GM12878 (cell line): ENCODE results near the gene SLC39A11. TPM values are rescaled to one million over a fixed set of nuclear protein-coding genes. Genes with fewer than 3 reads are reported as not detected.

Source experiments
- ATAC-seq: fragments of 200-7000 bp; cut with Tn5 transposase; 3 replicates; pipeline ENCODE4 v1.9.1; 2020; ENCODE audit warnings: mild to moderate bottlenecking, moderate library complexity
- BruUV-seq: library from RNA; stranded (reverse); fragments of 400-500 nt; replicated peaks from 2 replicates; lab custom pipeline; 2021; lab: Mats Ljungman, UMichigan
- CTCF ChIA-PET: fragments of 300-600 bp; sonication (Branson Sonifier 250); formaldehyde crosslinking; extraction: SDS; loops from one replicate; lab custom pipeline; 2021; ENCODE audit warnings: inconsistent platforms; lab: Yijun Ruan, JAX
- POLR2A ChIA-PET: fragments of 350-600 bp; formaldehyde crosslinking; extraction: SDS; loops from one replicate; lab custom pipeline; 2021; ENCODE audit warnings: inconsistent platforms; lab: Charles Lee
- RAD21 ChIA-PET: fragments of 300-600 bp; sonication (Branson Sonifier 250); formaldehyde crosslinking; loops from one replicate; lab custom pipeline; 2023; ENCODE audit warnings: antibody characterized with exemption; ENCODE audit not compliant: unreplicated experiment; lab: Charles Lee
- SMC1A ChIA-PET: fragments of 300-600 bp; sonication (Branson Sonifier 250); formaldehyde crosslinking; loops from one replicate; lab custom pipeline; 2023; ENCODE audit not compliant: unreplicated experiment, uncharacterized antibody; lab: Charles Lee
- DNase-seq: peaks from one replicate; pipeline ENCODE4 v3.0.0-alpha.2; 2011; ENCODE audit warnings: low read depth, low spot score
- FAIRE-seq: peaks from 3 replicates; lab custom pipeline; 2011; peaks lifted over from hg19 to GRCh38; lab: Jason Lieb, UNC
- H2AFZ ChIP-seq: 2 replicates; pipeline ENCODE4 v1.6.0; 2011; ENCODE audit warnings: low read depth, low read length, control low read depth; ENCODE audit not compliant: control insufficient read depth
- H3K27ac ChIP-seq: 2 replicates; pipeline ENCODE4 v1.5.1; 2011; ENCODE audit warnings: control low read depth; ENCODE audit not compliant: control insufficient read depth, insufficient read depth
- H3K27me3 ChIP-seq, 2 experiments: replicated peaks in 1 of 2; 2 replicates each; pipeline versions ENCODE4 v1.6.0 to v1.6.1; 2011; ENCODE audit warnings: low read length in 1 of 2; ENCODE audit not compliant: control insufficient read depth in 2 of 2, insufficient read depth in 2 of 2
- H3K36me3 ChIP-seq, 2 experiments: 2 replicates each; pipeline ENCODE4 v1.5.1; 2011; ENCODE audit warnings: low read length in 1 of 2; ENCODE audit not compliant: control insufficient read depth in 2 of 2, insufficient read depth in 2 of 2
- H3K4me1 ChIP-seq: 2 replicates; pipeline ENCODE4 v1.6.1; 2011; ENCODE audit warnings: mild to moderate bottlenecking, low read length, moderate library complexity, mixed read lengths; ENCODE audit not compliant: control insufficient read depth, insufficient read depth
- H3K4me2 ChIP-seq: 2 replicates; pipeline ENCODE4 v1.6.0; 2011; ENCODE audit warnings: control low read depth; ENCODE audit not compliant: control insufficient read depth, insufficient read depth
- H3K4me3 ChIP-seq: fragments of 200-600 bp; sonication (generic); 2 replicates; pipeline ENCODE4 v1.5.1; 2016
- H3K79me2 ChIP-seq: 2 replicates; pipeline ENCODE4 v1.6.0; 2011; ENCODE audit warnings: low read length; ENCODE audit not compliant: control insufficient read depth, insufficient read depth
- H3K9ac ChIP-seq: 2 replicates; pipeline ENCODE4 v1.8.0; 2011; ENCODE audit warnings: low read length, control low read depth, mixed read lengths; ENCODE audit not compliant: control insufficient read depth, insufficient read depth
- H3K9me3 ChIP-seq: replicated peaks from 3 replicates; pipeline ENCODE4 v1.5.1; 2011; ENCODE audit warnings: mild to moderate bottlenecking, low read length; ENCODE audit not compliant: control insufficient read depth, insufficient read depth
- H4K20me1 ChIP-seq: 2 replicates; pipeline ENCODE4 v1.6.0; 2011; ENCODE audit not compliant: control insufficient read depth, insufficient read depth
- NR2C1 ChIP-seq: fragments of 450-650 bp; IDR thresholded peaks from 2 replicates; pipeline ENCODE4 v1.6.1; 2017; ENCODE audit warnings: antibody characterized with exemption, mild to moderate bottlenecking, moderate library complexity
- SIN3A ChIP-seq: IDR thresholded peaks from 2 replicates; pipeline ENCODE4 v1.6.1; 2012; ENCODE audit warnings: low read depth, low read length, improper control_type of control experiment
- ZBED1 ChIP-seq: IDR thresholded peaks from 2 replicates; pipeline ENCODE4 v1.6.1; 2016; ENCODE audit warnings: borderline replicate concordance
- WGBS: methylation state at CpG from one replicate; pipeline ENCODE4 v1.1.6; 2016; ENCODE audit warnings: low lambda C conversion rate; ENCODE audit not compliant: insufficient replicate concordance, insufficient coverage; ENCODE audit errors: missing lambda C conversion rate; 5-methylcytosine and 5-hydroxymethylcytosine counted together
- in situ Hi-C: fragments of 300-500 bp; cut with MboI; formaldehyde crosslinking; loops from 9 replicates; pipeline ENCODE4 v1.14.3; 2018; ENCODE audit warnings: mixed read lengths
- intact Hi-C: fragments of 100-400 bp; cut with micrococcal nuclease; formaldehyde crosslinking; loops from one replicate; pipeline ENCODE4 v1.14.2; 2022; ENCODE audit not compliant: unreplicated experiment
- polyA plus RNA-seq, 11 experiments: library from polyadenylated mRNA; depleted of rRNA in 4 of 11; unstranded in 6 of 11; stranded (reverse) in 5 of 11; fragments of >200 nt; fragmentation: Nextera tagmentation in 4 of 11; fragmentation: Illumina TruSeq in 1 of 11; extraction: Ambion mirVana in 4 of 11; extraction: Trizol in 1 of 11; gene quantifications; 1 replicate in 1 of 11; 2 replicates in 10 of 11; pipeline versions ENCODE4 v1.2.1 to v1.2.3, GENCODE V29; 2011 to 2016; ENCODE audit warnings: inconsistent platforms in 2 of 11, missing spikeins in 2 of 11, low read depth in 1 of 11
- total RNA-seq, 4 experiments: library from RNA; depleted of rRNA in 3 of 4; stranded (reverse); fragments of >200 nt in 3 of 4; fragmentation: Illumina TruSeq in 1 of 4; extraction: Trizol in 1 of 4; gene quantifications; 2 replicates each; pipeline versions ENCODE4 v1.2.1 to v1.2.3, GENCODE V29; 2013 to 2021
- TF ChIP-seq, protein P1 (sequence below): IDR thresholded peaks from 2 replicates; pipeline ENCODE4 v1.6.1; 2012; ENCODE audit warnings: low read depth, low read length, improper control_type of control experiment
- TF ChIP-seq, protein P2 (sequence below): fragments of 450-650 bp; IDR thresholded peaks from 2 replicates; pipeline ENCODE4 v1.6.1; 2017; ENCODE audit warnings: low read depth, mild to moderate bottlenecking, moderate library complexity

Gene SLC39A11
- total and polyA plus RNA-seq, 10 of the 15 experiments (the other 5 are each of a cell fraction or from before 2014, with no cell fraction given) = 8.6 to 23.8 (median 14.0) TPM

DNA sequence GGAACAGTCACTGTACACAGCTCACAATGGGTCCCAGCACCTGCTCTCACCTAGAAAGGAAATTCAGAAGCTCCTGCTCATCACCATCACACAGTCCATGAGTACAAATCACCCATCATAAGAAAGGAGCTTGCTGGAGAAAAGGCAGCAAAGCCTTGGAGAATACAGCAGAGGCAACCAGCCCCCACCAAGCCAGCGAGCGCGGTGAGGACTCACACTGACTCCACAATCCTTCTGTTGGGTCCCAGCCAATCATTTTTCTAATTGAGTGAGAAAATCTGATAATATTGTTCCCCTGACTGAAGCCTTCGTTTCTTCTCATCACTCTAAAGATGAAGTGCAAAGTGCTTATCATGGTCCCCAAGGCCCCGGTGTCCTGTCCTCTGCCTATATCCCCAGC, 298.3 kb downstream of the SLC39A11 start:
- CTCF ChIA-PET = interaction anchor here (1.3 kb wide), 1 partner anchor 73 kb away, joined by 3 read pairs; no protein-coding TSS in a partner anchor
- intact Hi-C loops = no loop called here

More for the DNA sequence above, 298.3 kb downstream of the SLC39A11 start:
- no peak overlapping the region for H3K4me2 ChIP-seq
- ATAC-seq = no peak
- BruUV-seq = no TSS peak
- RAD21 ChIA-PET = no interaction called here
- no peaks in the 10 kb centered on the region for H3K27me3 ChIP-seq
- peaks cover 0 to 2% of the 10 kb centered on the region in 2 experiments; a peak in 1 of 4 replicates for H3K36me3 ChIP-seq
- no peak overlapping the region for H3K4me3 ChIP-seq
- WGBS = 76% methylated on average over 5 of the region's 5 CpGs
- POLR2A ChIA-PET = no interaction called here
- no peak for DNase-seq
- no peak for FAIRE-seq
- TF ChIP-seq, protein P1, sequence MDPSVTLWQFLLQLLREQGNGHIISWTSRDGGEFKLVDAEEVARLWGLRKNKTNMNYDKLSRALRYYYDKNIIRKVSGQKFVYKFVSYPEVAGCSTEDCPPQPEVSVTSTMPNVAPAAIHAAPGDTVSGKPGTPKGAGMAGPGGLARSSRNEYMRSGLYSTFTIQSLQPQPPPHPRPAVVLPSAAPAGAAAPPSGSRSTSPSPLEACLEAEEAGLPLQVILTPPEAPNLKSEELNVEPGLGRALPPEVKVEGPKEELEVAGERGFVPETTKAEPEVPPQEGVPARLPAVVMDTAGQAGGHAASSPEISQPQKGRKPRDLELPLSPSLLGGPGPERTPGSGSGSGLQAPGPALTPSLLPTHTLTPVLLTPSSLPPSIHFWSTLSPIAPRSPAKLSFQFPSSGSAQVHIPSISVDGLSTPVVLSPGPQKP = no peak
- no peak for TF ChIP-seq ZBED1
- no peak for TF ChIP-seq NR2C1
- TF ChIP-seq, protein P2, sequence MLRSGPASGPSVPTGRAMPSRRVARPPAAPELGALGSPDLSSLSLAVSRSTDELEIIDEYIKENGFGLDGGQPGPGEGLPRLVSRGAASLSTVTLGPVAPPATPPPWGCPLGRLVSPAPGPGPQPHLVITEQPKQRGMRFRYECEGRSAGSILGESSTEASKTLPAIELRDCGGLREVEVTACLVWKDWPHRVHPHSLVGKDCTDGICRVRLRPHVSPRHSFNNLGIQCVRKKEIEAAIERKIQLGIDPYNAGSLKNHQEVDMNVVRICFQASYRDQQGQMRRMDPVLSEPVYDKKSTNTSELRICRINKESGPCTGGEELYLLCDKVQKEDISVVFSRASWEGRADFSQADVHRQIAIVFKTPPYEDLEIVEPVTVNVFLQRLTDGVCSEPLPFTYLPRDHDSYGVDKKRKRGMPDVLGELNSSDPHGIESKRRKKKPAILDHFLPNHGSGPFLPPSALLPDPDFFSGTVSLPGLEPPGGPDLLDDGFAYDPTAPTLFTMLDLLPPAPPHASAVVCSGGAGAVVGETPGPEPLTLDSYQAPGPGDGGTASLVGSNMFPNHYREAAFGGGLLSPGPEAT = no peak
- TF ChIP-seq SIN3A = no peak
- no peaks in the 10 kb centered on the region for H3K79me2 ChIP-seq
- H3K9me3 ChIP-seq = peaks cover 14% of the 10 kb centered on the region; the same call in 2 of the 3 replicates
- no peak overlapping the region for H3K27ac ChIP-seq
- SMC1A ChIA-PET = no interaction called here
- H2AFZ ChIP-seq = no peak overlapping the region
- H3K9ac ChIP-seq = no peak overlapping the region
- H4K20me1 ChIP-seq = no peaks in the 10 kb centered on the region
- H3K4me1 ChIP-seq = no peaks in the 10 kb centered on the region
- in situ Hi-C loops = no loop called here
